GM12878 (cell line): ENCODE measurements around the gene HDAC7. TPM values are rescaled to one million over a fixed set of nuclear protein-coding genes. Genes with fewer than 3 reads are reported as not detected.

Source experiments
- E2F4 ChIP-seq: IDR thresholded peaks from 2 replicates; pipeline ENCODE4 v1.6.1; 2012; ENCODE audit warnings: low read depth, low read length, improper control_type of control experiment
- ESRRA ChIP-seq: IDR thresholded peaks from 2 replicates; pipeline ENCODE4 v1.6.1; 2012; ENCODE audit warnings: mild to moderate bottlenecking, low read length, improper control_type of control experiment
- EZH2 ChIP-seq: IDR thresholded peaks from 2 replicates; pipeline ENCODE4 v1.6.1; 2012; ENCODE audit warnings: low read depth, mild to moderate bottlenecking, control low read depth, inconsistent platforms, low read length, borderline replicate concordance; ENCODE audit not compliant: control insufficient read depth
- FOXK2 ChIP-seq: fragments of 450-650 bp; IDR thresholded peaks from 2 replicates; pipeline ENCODE4 v1.6.1; 2017; ENCODE audit warnings: mild to moderate bottlenecking, moderate library complexity
- HDAC2 ChIP-seq: fragments of 200-600 bp; sonication (generic); IDR thresholded peaks from 2 replicates; pipeline ENCODE4 v1.6.1; 2017
- IRF3 ChIP-seq: fragments of 450-650 bp; IDR thresholded peaks from 2 replicates; pipeline ENCODE4 v1.6.1; 2014; ENCODE audit warnings: mild to moderate bottlenecking
- IRF4 ChIP-seq: IDR thresholded peaks from 2 replicates; pipeline ENCODE4 v1.6.1; 2011; ENCODE audit warnings: low read depth, low read length
- NKRF ChIP-seq: fragments of 450-650 bp; conservative IDR thresholded peaks from 2 replicates; pipeline ENCODE4 v1.6.1; 2017; ENCODE audit warnings: mild to moderate bottlenecking, moderate library complexity
- PKNOX1 ChIP-seq: fragments of 450-650 bp; IDR thresholded peaks from 2 replicates; pipeline ENCODE4 v1.6.1; 2016; ENCODE audit warnings: mild to moderate bottlenecking
- POLR2A ChIP-seq: IDR thresholded peaks from 2 replicates; pipeline ENCODE4 v1.6.1; 2011; ENCODE audit warnings: low read depth, mild to moderate bottlenecking, low read length
- STAT1 ChIP-seq: fragments of 450-650 bp; conservative IDR thresholded peaks from 2 replicates; pipeline ENCODE4 v1.6.1; 2014; ENCODE audit warnings: antibody characterized with exemption, mild to moderate bottlenecking
- TAF1 ChIP-seq: IDR thresholded peaks from 2 replicates; pipeline ENCODE4 v1.6.1; 2011; ENCODE audit warnings: mild to moderate bottlenecking, low read depth, low read length, borderline replicate concordance
- ZNF24 ChIP-seq: fragments of 450-650 bp; IDR thresholded peaks from 2 replicates; pipeline ENCODE4 v1.6.1; 2017; ENCODE audit warnings: antibody characterized with exemption, mild to moderate bottlenecking
- polyA plus RNA-seq, 11 experiments: library from polyadenylated mRNA; depleted of rRNA in 4 of 11; unstranded in 6 of 11; stranded (reverse) in 5 of 11; fragments of >200 nt; fragmentation: Nextera tagmentation in 4 of 11; fragmentation: Illumina TruSeq in 1 of 11; extraction: Ambion mirVana in 4 of 11; extraction: Trizol in 1 of 11; gene quantifications; 1 replicate in 1 of 11; 2 replicates in 10 of 11; pipeline versions ENCODE4 v1.2.1 to v1.2.3, GENCODE V29; 2011 to 2016; ENCODE audit warnings: inconsistent platforms in 2 of 11, missing spikeins in 2 of 11, low read depth in 1 of 11
- total RNA-seq, 4 experiments: library from RNA; depleted of rRNA in 3 of 4; stranded (reverse); fragments of >200 nt in 3 of 4; fragmentation: Illumina TruSeq in 1 of 4; extraction: Trizol in 1 of 4; gene quantifications; 2 replicates each; pipeline versions ENCODE4 v1.2.1 to v1.2.3, GENCODE V29; 2013 to 2021
- TF ChIP-seq, protein P1 (sequence below), 3 experiments: IDR thresholded peaks in 2 of 3; conservative IDR thresholded peaks in 1 of 3; 2 replicates each; pipeline ENCODE4 v1.5.1; 2011; ENCODE audit warnings: low read depth in 3 of 3, low read length in 3 of 3, mild to moderate bottlenecking in 3 of 3, control low read depth in 2 of 3, moderate library complexity in 2 of 3, inconsistent platforms in 1 of 3, mixed read lengths in 1 of 3; ENCODE audit not compliant: control insufficient read depth in 2 of 3, insufficient read depth in 1 of 3; ENCODE audit errors: extremely low read depth in 1 of 3
- TF ChIP-seq, protein P2 (sequence below): fragments of 450-650 bp; IDR thresholded peaks from 2 replicates; pipeline ENCODE4 v1.6.1; 2016; ENCODE audit warnings: mild to moderate bottlenecking, moderate library complexity, borderline replicate concordance

Gene HDAC7
- total and polyA plus RNA-seq, 10 of the 15 experiments (the other 5 are each of a cell fraction or from before 2014, with no cell fraction given) = 0.47 to 18.3 (median 5.4) TPM

GRCh38 chr12:47742253-47742825 is 77.4 kb downstream of the HDAC7 start (continued):
- TF ChIP-seq IRF4 = 0 out of 2 replicates have a peak, but pooled peaks have one; percentile 23
- TF ChIP-seq HDAC2 = no peak
- no peak for TF ChIP-seq IRF3
- no peak for TF ChIP-seq STAT1
- TF ChIP-seq POLR2A = no peak
- TF ChIP-seq PKNOX1 = 0 out of 2 replicates have a peak, but pooled peaks have one; percentile 8
- TF ChIP-seq, protein P1, sequence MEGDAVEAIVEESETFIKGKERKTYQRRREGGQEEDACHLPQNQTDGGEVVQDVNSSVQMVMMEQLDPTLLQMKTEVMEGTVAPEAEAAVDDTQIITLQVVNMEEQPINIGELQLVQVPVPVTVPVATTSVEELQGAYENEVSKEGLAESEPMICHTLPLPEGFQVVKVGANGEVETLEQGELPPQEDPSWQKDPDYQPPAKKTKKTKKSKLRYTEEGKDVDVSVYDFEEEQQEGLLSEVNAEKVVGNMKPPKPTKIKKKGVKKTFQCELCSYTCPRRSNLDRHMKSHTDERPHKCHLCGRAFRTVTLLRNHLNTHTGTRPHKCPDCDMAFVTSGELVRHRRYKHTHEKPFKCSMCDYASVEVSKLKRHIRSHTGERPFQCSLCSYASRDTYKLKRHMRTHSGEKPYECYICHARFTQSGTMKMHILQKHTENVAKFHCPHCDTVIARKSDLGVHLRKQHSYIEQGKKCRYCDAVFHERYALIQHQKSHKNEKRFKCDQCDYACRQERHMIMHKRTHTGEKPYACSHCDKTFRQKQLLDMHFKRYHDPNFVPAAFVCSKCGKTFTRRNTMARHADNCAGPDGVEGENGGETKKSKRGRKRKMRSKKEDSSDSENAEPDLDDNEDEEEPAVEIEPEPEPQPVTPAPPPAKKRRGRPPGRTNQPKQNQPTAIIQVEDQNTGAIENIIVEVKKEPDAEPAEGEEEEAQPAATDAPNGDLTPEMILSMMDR (IDR thresholded peaks at IDR 0.05 in 2 of 3, conservative IDR thresholded peaks at IDR 0.05 in 1 of 3; ENCODE audit: control insufficient read depth in 2 of 3, extremely low read depth in 1 of 3, insufficient read depth in 1 of 3, low read depth in 3 of 3, low read length in 3 of 3) = peak; percentile 97 to 99 (median 99)
- no peak for TF ChIP-seq ZNF24
- TF ChIP-seq TAF1 = no peak
- no peak for TF ChIP-seq EZH2
- TF ChIP-seq, protein P2, sequence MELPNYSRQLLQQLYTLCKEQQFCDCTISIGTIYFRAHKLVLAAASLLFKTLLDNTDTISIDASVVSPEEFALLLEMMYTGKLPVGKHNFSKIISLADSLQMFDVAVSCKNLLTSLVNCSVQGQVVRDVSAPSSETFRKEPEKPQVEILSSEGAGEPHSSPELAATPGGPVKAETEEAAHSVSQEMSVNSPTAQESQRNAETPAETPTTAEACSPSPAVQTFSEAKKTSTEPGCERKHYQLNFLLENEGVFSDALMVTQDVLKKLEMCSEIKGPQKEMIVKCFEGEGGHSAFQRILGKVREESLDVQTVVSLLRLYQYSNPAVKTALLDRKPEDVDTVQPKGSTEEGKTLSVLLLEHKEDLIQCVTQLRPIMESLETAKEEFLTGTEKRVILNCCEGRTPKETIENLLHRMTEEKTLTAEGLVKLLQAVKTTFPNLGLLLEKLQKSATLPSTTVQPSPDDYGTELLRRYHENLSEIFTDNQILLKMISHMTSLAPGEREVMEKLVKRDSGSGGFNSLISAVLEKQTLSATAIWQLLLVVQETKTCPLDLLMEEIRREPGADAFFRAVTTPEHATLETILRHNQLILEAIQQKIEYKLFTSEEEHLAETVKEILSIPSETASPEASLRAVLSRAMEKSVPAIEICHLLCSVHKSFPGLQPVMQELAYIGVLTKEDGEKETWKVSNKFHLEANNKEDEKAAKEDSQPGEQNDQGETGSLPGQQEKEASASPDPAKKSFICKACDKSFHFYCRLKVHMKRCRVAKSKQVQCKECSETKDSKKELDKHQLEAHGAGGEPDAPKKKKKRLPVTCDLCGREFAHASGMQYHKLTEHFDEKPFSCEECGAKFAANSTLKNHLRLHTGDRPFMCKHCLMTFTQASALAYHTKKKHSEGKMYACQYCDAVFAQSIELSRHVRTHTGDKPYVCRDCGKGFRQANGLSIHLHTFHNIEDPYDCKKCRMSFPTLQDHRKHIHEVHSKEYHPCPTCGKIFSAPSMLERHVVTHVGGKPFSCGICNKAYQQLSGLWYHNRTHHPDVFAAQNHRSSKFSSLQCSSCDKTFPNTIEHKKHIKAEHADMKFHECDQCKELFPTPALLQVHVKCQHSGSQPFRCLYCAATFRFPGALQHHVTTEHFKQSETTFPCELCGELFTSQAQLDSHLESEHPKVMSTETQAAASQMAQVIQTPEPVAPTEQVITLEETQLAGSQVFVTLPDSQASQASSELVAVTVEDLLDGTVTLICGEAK = no peak
- no peak for TF ChIP-seq FOXK2
- TF ChIP-seq E2F4 = no peak
- TF ChIP-seq ESRRA = 0 out of 2 replicates have a peak, but pooled peaks have one; percentile 15
- TF ChIP-seq NKRF = no peak
